NCI-H2227 (cell line): Measurements from ENCODE around the gene CKS1B.
"Not testable (repeated sequence)": the region's sequence is repeated elsewhere in the genome, so short reads cannot be mapped to it uniquely, and the experiment has no call there.

Experiments used
- DNase-seq: peaks from one replicate; lab custom pipeline; 2025; ENCODE audit not compliant: unreplicated experiment; lab: John Stamatoyannopoulos, UW

Gene CKS1B

GRCh38 chr1:154962156-154962749 lies 12.2 kb upstream of the CKS1B start:
- no peak for DNase-seq

- DNase-seq, result no peak
Measured at GRCh38 chr1:154962795-154963330, 11.6 kb upstream of the CKS1B start.

DNA sequence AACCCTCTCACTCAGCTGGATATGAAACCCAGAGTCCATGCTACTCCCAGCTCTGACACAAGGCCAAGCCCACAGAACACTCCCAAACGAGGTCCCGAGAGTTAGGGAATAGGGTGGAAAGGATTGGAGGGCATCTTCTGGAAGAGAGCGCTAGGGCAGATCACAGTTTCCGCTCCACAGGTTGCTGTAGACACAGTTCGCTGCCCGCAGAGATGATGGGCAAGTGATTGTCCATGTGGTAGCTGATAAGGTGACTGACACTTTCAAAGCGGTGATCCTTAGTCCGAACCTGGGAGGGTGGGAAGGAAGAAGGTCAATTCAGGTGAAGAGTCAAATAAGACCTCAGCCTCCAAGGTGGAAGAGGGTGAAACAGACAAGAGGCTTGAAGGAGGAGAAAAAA lies 10.8 kb upstream of the CKS1B start:
- no peak for DNase-seq

DNA sequence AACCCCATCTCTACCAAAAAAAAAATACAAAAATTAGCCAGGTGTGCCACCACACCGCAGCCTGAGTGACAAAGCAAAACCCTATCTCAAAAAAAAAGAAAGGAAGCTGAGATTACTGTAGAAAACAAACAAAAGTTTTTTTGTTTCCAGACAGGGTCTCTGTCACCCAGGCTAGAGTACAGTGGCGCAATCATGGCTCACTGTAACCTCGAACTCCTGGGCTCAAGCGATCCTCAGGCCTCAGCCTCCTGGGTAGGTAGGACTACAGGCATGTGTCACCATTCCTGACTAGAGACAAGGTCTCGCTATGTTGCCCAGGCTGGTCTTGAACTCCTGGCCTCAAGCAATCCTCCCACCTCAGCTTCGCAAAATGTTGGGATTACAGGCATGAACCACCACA lies 10.1 kb upstream of the CKS1B start:
- no peak for DNase-seq

DNA sequence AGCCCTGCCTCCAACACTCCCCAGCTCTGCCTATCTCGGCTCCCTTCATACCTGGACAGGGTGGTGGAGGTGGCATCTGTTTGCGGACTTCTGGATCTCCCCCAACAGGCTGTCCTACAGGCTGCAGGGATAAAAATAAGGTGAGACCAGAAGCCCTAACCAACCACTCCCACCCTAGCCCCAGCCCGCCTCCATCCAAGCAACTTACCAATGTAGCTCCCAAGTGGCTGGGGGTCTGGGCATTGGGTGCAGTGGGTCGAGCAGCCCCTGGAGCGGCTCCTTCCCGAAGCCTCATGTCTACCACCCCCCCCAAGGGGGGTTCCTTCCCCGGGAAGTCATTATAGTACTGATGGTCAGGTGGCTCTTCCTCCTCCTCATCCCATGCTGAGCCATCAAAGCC lies 8.4 kb upstream of the CKS1B start:
- no peak for DNase-seq

GRCh38 chr1:154967331-154967950 lies 7.0 kb upstream of the CKS1B start:
- no peak for DNase-seq

DNA sequence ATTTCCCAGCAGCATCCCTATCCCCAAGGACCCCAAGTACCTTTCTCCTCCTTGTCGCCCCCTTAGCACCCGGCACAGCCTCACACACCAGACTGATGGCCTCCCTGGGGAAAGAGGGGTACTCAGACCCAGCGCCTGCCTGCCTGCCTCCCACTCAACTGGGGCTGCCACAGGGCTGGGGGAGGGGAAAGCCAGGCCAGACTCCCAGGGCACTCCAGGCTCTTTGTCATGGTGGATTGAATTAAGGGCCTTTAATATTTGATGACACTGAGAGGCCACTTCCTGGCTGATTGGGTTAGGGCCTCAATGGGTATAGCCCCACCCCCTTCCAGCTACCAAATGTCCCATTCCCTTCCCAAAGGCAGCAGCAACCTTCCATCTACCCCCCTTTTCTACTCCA lies 5.8 kb upstream of the CKS1B start:
- DNase-seq, result no peak

DNA sequence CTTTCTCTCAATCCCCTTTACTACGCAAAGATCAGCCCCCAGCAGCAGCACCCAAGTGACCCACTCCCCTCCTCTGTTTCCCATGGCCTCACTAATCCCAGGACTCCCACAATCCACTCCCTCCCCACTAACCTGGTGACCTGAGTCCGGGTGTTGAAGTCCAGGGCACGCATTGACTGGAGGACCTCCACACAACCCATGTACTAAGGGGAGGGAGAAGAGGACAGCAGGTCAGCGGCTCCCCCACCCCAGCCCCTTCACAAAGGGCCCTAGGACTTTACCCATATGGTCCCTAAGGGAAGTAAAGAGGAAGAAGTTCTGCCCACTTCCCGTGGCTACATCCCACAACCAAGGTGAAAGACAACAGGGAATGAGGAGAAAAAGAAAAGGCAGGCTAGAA lies 5.2 kb upstream of the CKS1B start:
- DNase-seq, result no peak

DNA sequence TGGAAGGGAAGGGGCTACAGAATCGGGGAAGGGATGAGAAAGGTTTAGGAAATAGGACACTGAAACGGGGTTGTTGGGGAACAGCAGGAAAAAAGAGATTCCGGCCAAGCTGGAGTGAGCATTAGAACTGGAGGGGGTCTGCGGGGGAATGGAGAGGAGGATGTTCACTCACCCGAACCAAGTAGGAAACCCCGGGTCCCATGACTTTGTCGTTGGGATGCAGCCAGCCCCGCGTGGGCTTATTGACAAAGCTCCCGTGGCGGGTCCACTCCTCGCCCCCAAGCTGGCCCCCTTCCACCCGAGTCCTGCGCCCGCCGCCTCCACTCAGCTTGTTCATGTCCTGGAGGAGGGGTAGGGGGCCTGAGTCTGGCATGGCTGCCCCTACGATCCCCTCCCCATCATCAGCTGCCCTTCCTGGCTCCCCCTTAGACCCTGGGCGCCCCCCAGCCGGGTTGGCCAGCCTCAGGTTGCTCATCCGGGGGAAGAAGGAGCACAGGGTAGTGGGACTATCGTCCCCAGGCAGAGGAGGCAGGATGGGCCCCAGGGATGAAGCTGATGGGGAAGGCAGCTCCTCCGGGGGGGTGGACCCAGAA lies 4.5 kb upstream of the CKS1B start:
- DNase-seq, result no peak

DNA sequence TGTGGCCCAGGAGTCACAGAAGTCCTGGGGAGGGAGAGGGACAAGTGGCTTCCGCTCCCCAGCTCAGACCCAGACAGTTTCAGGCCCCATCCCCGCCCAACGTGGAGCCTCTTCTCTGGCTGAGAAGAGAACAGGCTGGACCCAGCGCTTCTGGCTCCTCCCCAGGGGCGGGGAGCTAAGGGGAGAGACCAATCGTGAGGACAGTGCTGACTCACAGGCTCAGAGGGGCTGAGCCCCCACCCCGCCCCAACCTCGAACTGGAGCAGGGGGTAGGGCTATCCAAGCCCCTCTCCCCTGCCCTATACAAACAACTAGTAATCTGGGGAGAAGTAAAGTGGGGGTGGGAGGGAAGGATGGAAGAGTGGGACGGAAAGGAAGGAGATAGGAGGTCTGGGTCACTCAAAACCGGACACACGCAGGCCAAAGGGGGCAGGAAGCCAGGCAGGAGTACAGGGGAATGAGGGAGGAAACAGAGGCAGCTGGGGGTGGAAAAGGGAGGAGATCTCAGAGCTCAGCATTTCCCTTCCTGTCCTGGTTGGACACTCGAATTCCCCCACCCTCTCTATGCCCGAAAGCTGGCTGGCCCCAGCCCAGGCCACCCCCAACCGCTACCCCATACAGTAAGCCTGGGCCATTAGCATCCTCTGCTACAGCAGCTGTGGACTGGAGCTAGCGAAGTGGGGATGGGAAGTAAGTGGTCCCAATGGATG lies 3.7 kb upstream of the CKS1B start, which contains the start of gene SHC1:
TSS of gene SHC1 (minus strand) at position 117 of the 710 bp plus-strand sequence. CDS start 221 bp downstream, outside the sequence.
- DNase-seq, result peak; percentile 95

DNA sequence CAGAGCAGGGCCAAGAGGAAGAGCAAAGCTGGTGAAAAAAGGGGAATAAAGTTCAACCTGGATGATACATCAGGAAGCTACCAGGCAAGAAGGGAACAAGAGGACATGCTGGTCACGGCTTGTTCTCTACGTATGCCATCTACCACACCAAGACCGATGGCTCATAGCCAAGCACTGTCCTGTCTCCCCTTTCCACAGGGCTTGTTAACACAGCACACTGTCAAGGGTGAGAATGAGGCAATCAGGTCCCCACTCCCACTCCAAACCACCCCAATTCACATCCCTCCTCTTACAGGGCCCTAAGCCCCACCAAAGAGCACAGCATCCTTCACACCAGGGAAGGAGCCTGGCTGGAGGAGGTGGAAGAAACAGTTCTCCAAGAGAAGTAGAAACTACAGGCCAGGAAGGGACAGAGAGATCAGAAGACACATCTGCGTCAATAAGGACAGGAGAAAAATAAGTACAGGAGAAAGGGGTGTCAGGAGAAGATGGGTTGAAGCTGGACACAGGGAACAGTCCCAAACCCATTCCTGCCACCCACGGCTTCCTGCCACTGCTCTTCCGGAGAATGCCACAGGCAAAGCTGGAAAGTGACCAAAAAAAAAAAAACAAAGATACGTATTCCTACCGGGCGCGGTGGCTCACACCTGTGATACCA lies 3.0 kb upstream of the CKS1B start:
- DNase-seq, result no peak

DNA sequence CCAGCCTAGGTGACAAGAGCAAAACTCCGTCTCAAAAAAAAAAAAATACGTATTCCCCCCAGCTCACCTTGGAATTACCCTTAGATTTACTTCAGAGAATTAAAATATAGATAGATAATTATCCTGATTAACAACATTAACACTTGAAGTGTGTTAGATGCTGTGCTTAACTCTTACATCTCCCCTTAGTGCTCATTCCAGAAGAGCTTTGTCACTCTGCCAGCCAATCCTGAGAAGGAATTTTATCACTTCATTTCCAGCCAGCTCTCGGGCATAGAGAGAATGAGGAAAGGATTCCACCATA lies 2.3 kb upstream of the CKS1B start:
- DNase-seq, result no peak

DNA sequence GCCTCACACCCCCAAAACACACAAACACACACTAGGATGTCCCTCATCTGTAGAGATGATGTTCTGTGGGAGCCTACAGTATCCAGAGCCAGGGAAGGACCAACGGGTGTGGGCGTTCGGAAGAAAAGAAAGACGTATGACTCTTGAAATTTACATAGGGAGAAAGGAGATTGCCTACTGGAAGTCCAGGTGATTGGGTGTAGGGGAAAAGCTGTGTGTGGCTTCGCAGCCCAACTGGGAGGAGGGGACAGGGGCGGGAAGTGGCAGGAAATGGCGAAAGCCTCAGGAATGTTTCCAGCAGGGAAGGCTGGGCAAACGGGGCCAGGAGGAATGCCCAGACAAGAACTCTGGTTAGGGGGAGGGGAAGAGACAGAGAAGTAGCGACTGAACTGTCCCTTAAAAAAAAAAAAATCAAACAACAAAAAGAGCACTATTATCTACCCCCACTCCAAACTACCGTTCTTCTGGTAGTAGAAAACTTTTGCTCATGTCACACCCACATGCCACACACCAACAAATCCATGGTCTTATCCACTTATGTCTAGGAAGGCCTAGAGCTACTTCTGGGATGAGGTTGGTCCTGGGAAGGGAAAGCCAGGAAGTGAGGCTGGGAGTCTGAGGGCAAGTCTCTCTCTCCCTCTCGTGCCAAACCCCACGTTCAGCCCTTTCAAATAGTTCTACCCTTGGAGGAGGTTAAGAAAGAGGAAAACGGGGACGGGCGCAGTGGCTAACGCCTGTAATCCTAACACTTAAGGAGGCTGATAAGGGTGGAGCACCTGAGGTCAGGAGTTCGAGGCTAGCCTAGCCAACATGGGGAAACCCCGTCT lies 1.8 kb upstream of the CKS1B start:
- DNase-seq, result peak; percentile 62

- peak; percentile 93 for DNase-seq
Measured at GRCh38 chr1:154973344-154974101, 958 bp upstream of the CKS1B start.

- peak; percentile 96 for DNase-seq
Measured at GRCh38 chr1:154974808-154975408, 427 bp downstream of the CKS1B start.

DNA sequence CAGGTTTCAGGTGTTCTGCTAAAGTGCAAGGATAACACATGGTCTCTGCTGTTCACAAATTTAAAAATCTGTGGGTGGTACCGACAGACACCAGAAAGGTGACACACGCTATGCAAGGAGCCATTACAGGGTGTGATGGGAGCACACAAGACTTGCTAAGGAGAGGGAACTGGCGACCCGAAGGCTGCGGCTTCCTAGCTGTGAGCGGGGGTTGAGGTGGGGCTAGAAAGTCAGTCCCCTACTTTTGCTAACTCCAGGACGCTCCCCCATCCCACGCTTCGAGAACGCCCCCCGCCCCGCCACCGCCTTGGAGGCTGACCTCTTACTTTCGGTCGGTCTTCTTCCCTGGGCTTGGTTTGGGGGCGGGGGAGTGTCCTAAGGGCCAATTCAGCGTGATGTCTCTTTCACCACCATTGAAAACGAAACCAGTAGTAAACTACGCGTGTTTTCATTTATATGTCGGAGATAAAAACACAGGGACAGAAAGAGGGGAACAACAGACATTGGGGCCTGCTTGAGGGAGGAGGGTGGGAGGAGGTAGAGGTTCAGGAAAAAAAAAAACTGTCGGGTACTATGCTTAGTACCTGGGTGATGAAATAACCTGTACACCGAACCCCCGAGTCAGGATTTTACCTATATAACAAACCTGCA lies 1.1 kb downstream of the CKS1B start:
- peak; percentile 26 for DNase-seq

DNA sequence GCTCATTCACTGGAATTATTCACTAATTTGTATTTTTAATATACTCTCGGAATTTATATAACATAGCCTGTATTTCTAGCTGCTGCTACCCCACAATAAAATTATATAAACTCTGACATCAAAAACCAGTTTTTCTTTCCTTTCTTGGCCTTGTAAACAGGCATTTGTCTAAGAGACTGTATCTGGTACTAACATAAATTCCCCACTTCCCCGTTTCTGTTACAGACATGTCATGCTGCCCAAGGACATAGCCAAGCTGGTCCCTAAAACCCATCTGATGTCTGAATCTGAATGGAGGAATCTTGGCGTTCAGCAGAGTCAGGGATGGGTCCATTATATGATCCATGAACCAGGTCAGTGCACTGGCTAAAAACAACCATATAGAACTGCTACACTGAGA lies 3.3 kb downstream of the CKS1B start:
- DNase-seq, result not testable (repeated sequence)

DNA sequence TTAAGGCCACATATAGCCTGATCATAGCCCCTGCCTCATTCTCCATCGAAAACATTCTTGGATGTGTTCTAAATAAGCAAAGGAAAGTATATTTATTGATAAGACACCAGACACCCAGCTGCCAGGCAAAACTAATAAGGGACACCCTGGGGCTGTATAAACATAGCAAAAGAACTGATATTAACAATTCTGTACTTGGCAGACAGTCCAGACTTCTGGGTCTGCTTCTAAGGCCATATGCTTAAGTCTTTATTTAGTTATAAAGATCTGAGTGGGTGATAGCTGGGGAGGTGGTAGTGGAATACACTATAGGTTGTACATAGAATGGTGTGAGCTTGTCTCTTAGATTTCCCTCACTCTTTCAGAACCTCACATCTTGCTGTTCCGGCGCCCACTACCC lies 3.9 kb downstream of the CKS1B start:
- DNase-seq, result no peak

- no peak for DNase-seq
Measured at GRCh38 chr1:154982341-154982740, 7.9 kb downstream of the CKS1B start.
